GM23248 (cell line): ENCODE measurements around the gene FAM32A. TPM values are rescaled to one million over a fixed set of nuclear protein-coding genes. Genes with fewer than 3 reads are reported as not detected.

Experiments
- DNase-seq: peaks from one replicate; pipeline ENCODE4 v3.0.0-alpha.2; 2015
- H2AFZ ChIP-seq: fragments of 200-600 bp; sonication (generic); 2 replicates; pipeline ENCODE4 v1.6.1; 2016; ENCODE audit warnings: antibody characterized with exemption
- H3F3A ChIP-seq: fragments of 200-600 bp; sonication (generic); 2 replicates; pipeline ENCODE4 v1.6.1; 2016; ENCODE audit warnings: mild to moderate bottlenecking, antibody characterized with exemption, mixed run types; ENCODE audit not compliant: insufficient read depth
- H3K27ac ChIP-seq: fragments of 200-600 bp; sonication (generic); 2 replicates; pipeline ENCODE4 v1.5.1; 2016; ENCODE audit warnings: mild to moderate bottlenecking
- H3K27me3 ChIP-seq: fragments of 200-600 bp; sonication (generic); replicated peaks from 2 replicates; pipeline ENCODE4 v1.6.1; 2016; ENCODE audit warnings: mild to moderate bottlenecking; ENCODE audit not compliant: insufficient read depth
- H3K36me3 ChIP-seq: fragments of 200-600 bp; sonication (generic); 2 replicates; pipeline ENCODE4 v1.6.1; 2016; ENCODE audit warnings: low read depth, mild to moderate bottlenecking
- H3K4me1 ChIP-seq: fragments of 200-600 bp; sonication (generic); 2 replicates; pipeline ENCODE4 v1.6.1; 2016; ENCODE audit warnings: mild to moderate bottlenecking; ENCODE audit not compliant: insufficient read depth
- H3K4me2 ChIP-seq: fragments of 200-600 bp; sonication (generic); one replicate; pipeline ENCODE4 v1.6.1; 2016; ENCODE audit warnings: mild to moderate bottlenecking; ENCODE audit not compliant: unreplicated experiment
- H3K4me3 ChIP-seq: fragments of 200-600 bp; sonication (generic); 2 replicates; pipeline ENCODE4 v1.5.1; 2016; ENCODE audit warnings: mild to moderate bottlenecking
- H3K79me2 ChIP-seq: fragments of 200-600 bp; sonication (generic); 2 replicates; pipeline ENCODE4 v1.6.1; 2016; ENCODE audit warnings: mild to moderate bottlenecking; ENCODE audit not compliant: insufficient read depth
- H3K9ac ChIP-seq: fragments of 200-600 bp; sonication (generic); 2 replicates; pipeline ENCODE4 v1.6.1; 2016; ENCODE audit warnings: mild to moderate bottlenecking
- H3K9me2 ChIP-seq: fragments of 200-600 bp; sonication (generic); 2 replicates; pipeline ENCODE4 v1.6.1; 2016; ENCODE audit warnings: mixed run types, mild to moderate bottlenecking, moderate library complexity; ENCODE audit not compliant: insufficient read depth
- H3K9me3 ChIP-seq: fragments of 200-600 bp; sonication (generic); one replicate; pipeline ENCODE4 v1.6.1; 2017; ENCODE audit warnings: low read depth
- H4K20me1 ChIP-seq: fragments of 200-600 bp; sonication (generic); 2 replicates; pipeline ENCODE4 v1.6.0; 2016; ENCODE audit not compliant: insufficient read depth
- EZH2 ChIP-seq: fragments of 200-600 bp; sonication (generic); IDR thresholded peaks from 2 replicates; pipeline ENCODE4 v1.6.1; 2018; ENCODE audit warnings: antibody characterized with exemption, mild to moderate bottlenecking; ENCODE audit not compliant: insufficient read depth, poor library complexity, severe bottlenecking
- EZH2phosphoT487 ChIP-seq: fragments of 200-600 bp; sonication (generic); IDR thresholded peaks from 2 replicates; pipeline ENCODE4 v1.6.1; 2018; ENCODE audit warnings: antibody characterized with exemption, moderate library complexity, mild to moderate bottlenecking, low read depth; ENCODE audit not compliant: insufficient read depth
- WGBS, 2 experiments: methylation state at CpG; one replicate each; pipeline ENCODE4 v1.1.6; 2015 to 2017; ENCODE audit warnings: low lambda C conversion rate in 2 of 2, low coverage in 1 of 2; ENCODE audit errors: missing lambda C conversion rate in 2 of 2; 5-methylcytosine and 5-hydroxymethylcytosine counted together
- in situ Hi-C: fragments of 300-500 bp; cut with MboI; formaldehyde crosslinking; loops from 2 replicates; pipeline ENCODE4 v1.15.0; 2020
- polyA plus RNA-seq: library from polyadenylated mRNA; unstranded; fragments of >200 nt; fragmentation: Nextera tagmentation; extraction: Ambion mirVana; gene quantifications from 2 replicates; pipeline ENCODE4 v1.2.1, GENCODE V29; 2016
- total RNA-seq: library from RNA; depleted of rRNA; stranded (reverse); fragments of >200 nt; shearing (Covaris generic); gene quantifications from 2 replicates; pipeline ENCODE4 v1.2.3, GENCODE V29; 2014

The FAM32A gene
- total and polyA plus RNA-seq, 2 experiments from 2014 or later = 114 to 126 TPM

DNA sequence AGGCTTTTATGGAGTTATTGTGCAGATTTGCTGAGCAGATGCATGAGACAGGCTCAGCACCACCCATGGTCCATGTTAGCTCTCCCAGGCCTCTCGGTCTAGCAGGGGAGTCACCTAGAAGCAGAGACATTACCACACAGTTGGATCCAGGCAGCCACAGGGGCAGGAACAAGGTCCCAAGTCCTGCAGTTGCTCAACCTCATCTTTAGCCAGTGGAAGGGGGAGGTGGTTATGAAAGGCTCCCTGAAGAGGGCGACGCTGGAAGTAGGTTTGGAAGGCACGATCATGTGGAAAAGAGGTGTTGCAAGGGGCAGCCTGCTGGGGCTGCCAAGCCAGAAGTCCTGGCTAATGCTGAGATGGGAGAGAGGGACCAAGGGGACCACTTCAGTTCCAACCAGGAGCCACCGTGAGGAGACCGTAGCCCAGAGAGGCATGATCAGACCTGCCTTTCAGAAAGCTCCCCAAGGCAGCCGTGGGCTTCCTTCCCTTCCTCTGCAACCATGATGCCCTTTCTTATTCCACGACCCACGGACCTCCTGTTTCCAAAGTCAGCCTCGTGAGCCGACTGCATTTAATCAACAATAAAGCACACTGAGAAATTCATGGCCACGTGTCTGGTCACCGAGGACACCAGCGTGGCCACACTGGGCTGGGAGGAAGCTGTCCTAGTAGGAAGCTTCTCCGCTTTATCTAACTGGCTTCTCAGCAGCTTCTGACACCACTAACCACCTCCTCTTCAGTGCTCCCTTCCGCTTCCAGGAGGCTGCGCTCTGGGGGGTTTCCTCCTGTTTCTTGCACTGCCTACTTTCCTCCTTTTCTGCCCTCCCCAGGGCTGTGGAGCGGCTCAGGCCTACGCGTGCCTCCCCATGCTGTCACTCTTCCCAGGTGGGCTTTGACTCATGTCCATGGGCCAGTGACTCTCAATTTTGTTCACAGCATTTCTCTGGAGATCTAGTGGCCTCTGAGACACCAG is 15.1 kb downstream of the FAM32A start:
- Histone ChIP-seq H3K9me2 (no peaks in the 10 kb centered on the region), H4K20me1 (no peaks in the 10 kb centered on the region), H3K9me3 (no peaks in the 10 kb centered on the region), H3K27me3 (no peaks in the 10 kb centered on the region), H3F3A (peaks cover 22% of the 10 kb centered on the region), H3K27ac (no peak overlapping the region), H3K4me3 (no peak overlapping the region), H3K36me3 (peaks cover 5% of the 10 kb centered on the region; the same call in 1 of the 2 replicates), H2AFZ (no peak overlapping the region), H3K4me2 (peak overlapping the region; percentile 7), H3K4me1 (peaks cover 35% of the 10 kb centered on the region), H3K9ac (no peak overlapping the region), H3K79me2 (peaks cover 65% of the 10 kb centered on the region)
- in situ Hi-C loops = no loop called here
- WGBS, 2 experiments = 82 to 87% methylated on average over 19 to 20 of the region's 20 CpGs
- peak; percentile 69 for DNase-seq
- TF ChIP-seq EZH2 (no peak), EZH2phosphoT487 (no peak)

DNA sequence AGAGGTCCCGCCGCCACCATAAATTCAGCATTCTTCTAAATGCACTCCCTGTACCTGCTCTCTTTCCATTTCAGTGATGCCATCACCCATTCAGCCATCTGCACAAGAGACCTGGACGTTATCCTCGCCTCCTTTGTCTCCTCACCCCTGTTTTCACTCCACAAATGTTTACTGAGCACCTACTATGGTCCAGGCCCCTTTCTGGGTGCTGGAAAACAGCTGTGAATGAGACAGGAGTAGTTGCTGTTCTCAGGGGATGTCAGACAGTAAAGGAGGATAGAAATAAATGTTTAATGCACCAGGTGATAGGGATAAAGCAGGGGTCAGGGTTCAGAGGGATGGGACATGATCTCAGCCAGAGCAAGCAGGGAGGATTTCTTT is 15.8 kb downstream of the FAM32A start:
- peaks cover 8% of the 10 kb centered on the region; the same call in 1 of the 2 replicates for H3K36me3 ChIP-seq
- H3K4me1 ChIP-seq = peaks cover 28% of the 10 kb centered on the region
- H3K27ac ChIP-seq = no peak overlapping the region
- H3K27me3 ChIP-seq = no peaks in the 10 kb centered on the region
- H3K9me3 ChIP-seq = no peaks in the 10 kb centered on the region
- no peak for TF ChIP-seq EZH2
- no peak for TF ChIP-seq EZH2phosphoT487
- H3K4me3 ChIP-seq = no peak overlapping the region
- in situ Hi-C loops = no loop called here
- peaks cover 65% of the 10 kb centered on the region for H3K79me2 ChIP-seq
- H3K9me2 ChIP-seq = no peaks in the 10 kb centered on the region
- WGBS, 2 experiments = 83 to 90% methylated on average over 4 of the region's 4 CpGs
- H2AFZ ChIP-seq = no peak overlapping the region
- no peaks in the 10 kb centered on the region for H4K20me1 ChIP-seq
- DNase-seq = no peak
- H3K9ac ChIP-seq = no peak overlapping the region
- H3F3A ChIP-seq = peaks cover 15% of the 10 kb centered on the region
- H3K4me2 ChIP-seq = no peak overlapping the region

DNA sequence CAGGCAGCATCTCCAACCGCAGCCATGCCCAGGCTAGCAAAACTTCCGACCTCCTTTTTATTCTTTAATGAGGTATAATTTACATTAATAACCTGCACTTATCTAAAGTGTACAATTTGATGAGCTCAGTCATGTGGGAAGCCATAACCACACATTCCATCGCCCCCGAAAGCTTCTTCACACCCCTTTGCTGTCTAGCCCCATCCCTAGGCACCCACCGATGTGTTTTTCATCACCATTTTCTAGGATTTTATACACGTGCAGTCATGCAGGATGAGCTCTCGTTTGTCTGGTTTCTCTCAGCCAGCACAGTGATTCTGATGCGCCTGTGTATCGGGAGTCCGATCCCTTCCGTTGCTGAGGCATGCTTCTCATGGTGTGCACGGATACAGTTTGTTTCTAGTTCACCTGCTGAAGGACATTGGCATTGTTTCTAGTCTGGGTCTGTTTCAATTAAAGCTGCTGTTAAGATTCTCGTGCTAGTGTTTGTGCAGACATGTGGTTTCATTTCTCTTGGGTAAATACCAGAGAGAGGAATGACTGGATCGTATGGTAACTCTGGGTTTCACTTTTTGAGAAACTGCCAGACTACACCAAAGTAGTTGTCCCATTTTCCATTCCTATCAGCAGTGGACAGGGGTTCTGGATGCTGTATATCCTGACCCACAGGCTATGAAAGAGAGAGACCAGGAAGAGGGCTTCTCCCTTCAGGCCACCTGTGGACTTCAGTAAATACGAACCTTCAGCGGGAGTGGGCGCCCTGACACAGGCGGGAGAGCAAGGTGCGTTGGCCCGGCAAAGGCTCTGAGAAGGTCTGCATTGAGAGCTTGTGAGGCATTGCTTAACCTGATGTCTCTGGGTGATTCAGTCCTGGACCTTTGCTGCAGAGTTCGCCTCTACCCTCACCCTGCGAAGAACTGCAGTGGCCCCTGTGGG is 17.4 kb downstream of the FAM32A start:
- Histone ChIP-seq H3K4me1 (0 out of 2 replicates have a peak, but pooled peaks cover 18% of the 10 kb centered on the region), H3K9ac (no peak overlapping the region), H3F3A (no peaks in the 10 kb centered on the region), H3K4me2 (no peak overlapping the region), H3K36me3 (peaks cover 8% of the 10 kb centered on the region; the same call in 1 of the 2 replicates), H4K20me1 (no peaks in the 10 kb centered on the region), H3K9me2 (no peaks in the 10 kb centered on the region), H3K79me2 (peaks cover 65% of the 10 kb centered on the region), H2AFZ (no peak overlapping the region), H3K4me3 (no peak overlapping the region), H3K27ac (no peak overlapping the region), H3K9me3 (no peaks in the 10 kb centered on the region), H3K27me3 (no peaks in the 10 kb centered on the region)
- 82 to 87% methylated on average over 22 of the region's 22 CpGs for WGBS, 2 experiments
- in situ Hi-C loops = no loop called here
- TF ChIP-seq EZH2 = no peak
- TF ChIP-seq EZH2phosphoT487 = no peak
- DNase-seq = peak; percentile 49
